Measurements from ENCODE around the gene ELP5. TPM values are rescaled to one million over a fixed set of nuclear protein-coding genes. Genes with fewer than 3 reads are reported as not detected.
A peak's percentile ranks its signal among the peaks of the same experiment; 100 is the strongest.

ELP5 gene
- total and polyA plus RNA-seq, 2 experiments from 2014 or later, result 30.6 to 49.6 TPM

GRCh38 chr17:7307686-7308624 lies 55.9 kb downstream of the ELP5 start:
- H3K27me3 ChIP-seq, result no peaks in the 10 kb centered on the region
- H2AFZ ChIP-seq, result no peak overlapping the region
- peak overlapping the region; percentile 98 for H3K4me2 ChIP-seq
- H3K79me2 ChIP-seq, result peaks cover 48% of the 10 kb centered on the region
- peak; percentile 82 for DNase-seq (ENCODE audit: low spot score)
- H3K36me3 ChIP-seq (replicated peaks; ENCODE audit: insufficient read depth, low read depth), result peaks cover 8% of the 10 kb centered on the region
- H4K20me1 ChIP-seq (ENCODE audit: insufficient read depth, poor library complexity, severe bottlenecking), result peaks cover 41% of the 10 kb centered on the region
- no peaks in the 10 kb centered on the region for H3K9me2 ChIP-seq (replicated peaks; ENCODE audit: insufficient read depth)
- peak overlapping the region; percentile 93 for H3K27ac ChIP-seq
- H3K4me3 ChIP-seq, result peak overlapping the region; percentile 24
- TF ChIP-seq EZH2phosphoT487 (IDR thresholded peaks at IDR 0.05; ENCODE audit: low read depth, severe bottlenecking, unreplicated experiment), result no peak
- no peak for TF ChIP-seq EZH2 (IDR thresholded peaks at IDR 0.05; ENCODE audit: borderline replicate concordance)
- no peak for TF ChIP-seq CTCF (IDR thresholded peaks at IDR 0.05; ENCODE audit: poor library complexity)
- WGBS (ENCODE audit: low lambda C conversion rate, missing lambda C conversion rate), result 2% methylated on average over 23 of the region's 104 CpGs
- H3K4me1 ChIP-seq (ENCODE audit: insufficient read depth), result peaks cover 13% of the 10 kb centered on the region
- H3K9me3 ChIP-seq (ENCODE audit: low read depth), result no peaks in the 10 kb centered on the region

GRCh38 chr17:7308625-7309433 lies 56.8 kb downstream of the ELP5 start:
- Histone ChIP-seq H3K27ac (peak overlapping the region; percentile 93), H3K9me3 (ENCODE audit: low read depth) (no peaks in the 10 kb centered on the region), H3K4me1 (ENCODE audit: insufficient read depth) (peaks cover 18% of the 10 kb centered on the region), H2AFZ (no peak overlapping the region), H3K9me2 (replicated peaks; ENCODE audit: insufficient read depth) (no peaks in the 10 kb centered on the region), H3K4me3 (peak overlapping the region; percentile 24), H3K4me2 (peak overlapping the region; percentile 98), H3K79me2 (peaks cover 57% of the 10 kb centered on the region), H4K20me1 (ENCODE audit: insufficient read depth, poor library complexity, severe bottlenecking) (peaks cover 43% of the 10 kb centered on the region), H3K36me3 (replicated peaks; ENCODE audit: insufficient read depth, low read depth) (peaks cover 8% of the 10 kb centered on the region), H3K27me3 (no peaks in the 10 kb centered on the region)
- TF ChIP-seq CTCF (IDR thresholded peaks at IDR 0.05; ENCODE audit: poor library complexity) (no peak), EZH2phosphoT487 (IDR thresholded peaks at IDR 0.05; ENCODE audit: low read depth, severe bottlenecking, unreplicated experiment) (no peak), EZH2 (IDR thresholded peaks at IDR 0.05; ENCODE audit: borderline replicate concordance) (no peak)
- WGBS (ENCODE audit: low lambda C conversion rate, missing lambda C conversion rate), result 4% methylated on average over 13 of the region's 14 CpGs
- peak; percentile 91 for DNase-seq (ENCODE audit: low spot score)

MicroRNAs within 50 kb of the gene (microRNA counts, 767-probe panel; counts per million panel counts)
- microRNA hsa-miR-324-3p, result not detected
- 6,865 counts per million, percentile 35 among the panel's probes with 10 or more counts for microRNA hsa-miR-324-5p

Small RNA genes lying within 50 kb of the gene (microRNA-seq; reads per million reads assigned to microRNA genes)
- 12,438 reads per million, percentile 95 among the genes with 10 or more reads in this experiment for gene MIR324

Small RNA genes lying within 50 kb of the gene (small RNA-seq; reads per million reads assigned to genes)
- gene MIR324, result 13.7 reads per million, percentile 95 among the genes with 10 or more reads in this experiment
- not detected for gene RF00019

Other genes starting within 250 kb of the ELP5 start
Only the 30 nearest of the 35 such genes appear.
- gene SLC16A13, start 216.2 kb upstream of the ELP5 start, total RNA-seq, result 6.2 TPM in 2 replicates
- gene SLC16A13, start 216.2 kb upstream of the ELP5 start, polyA plus RNA-seq, result 18.8 and 21.1 TPM in 2 replicates
- 0.93 TPM in 1 of 2 replicates, not detected in the other for gene SLC16A11, start 208.1 kb upstream of the ELP5 start, total RNA-seq
- gene SLC16A11, start 208.1 kb upstream of the ELP5 start, polyA plus RNA-seq, result 2.4 and 3.6 TPM in 2 replicates
- 0.24 and 0.37 TPM in 2 replicates for gene CLEC10A, start 172.0 kb upstream of the ELP5 start, total RNA-seq
- 0.17 and 0.21 TPM in 2 replicates for gene CLEC10A, start 172.0 kb upstream of the ELP5 start, polyA plus RNA-seq
- 53.5 and 65.5 TPM in 2 replicates for gene ASGR2, start 137.4 kb upstream of the ELP5 start, total RNA-seq
- 68.2 and 90.6 TPM in 2 replicates for gene ASGR2, start 137.4 kb upstream of the ELP5 start, polyA plus RNA-seq
- 59.6 and 74.0 TPM in 2 replicates for gene ASGR1, start 72.8 kb upstream of the ELP5 start, total RNA-seq
- gene ASGR1, start 72.8 kb upstream of the ELP5 start, polyA plus RNA-seq, result 113 and 140 TPM in 2 replicates
- 8.4 and 10.7 TPM in 2 replicates for gene DLG4, start 32.4 kb upstream of the ELP5 start, total RNA-seq
- 2.9 and 7.6 TPM in 2 replicates for gene DLG4, start 32.4 kb upstream of the ELP5 start, polyA plus RNA-seq
- gene ACADVL, start 32.3 kb upstream of the ELP5 start, total RNA-seq, result 298 and 469 TPM in 2 replicates
- gene ACADVL, start 32.3 kb upstream of the ELP5 start, polyA plus RNA-seq, result 1,250 and 1,676 TPM in 2 replicates
- 56.1 and 62.1 TPM in 2 replicates for gene DVL2, start 17.7 kb upstream of the ELP5 start, total RNA-seq
- 74.6 and 74.7 TPM in 2 replicates for gene DVL2, start 17.7 kb upstream of the ELP5 start, polyA plus RNA-seq
- 53.9 and 57.9 TPM in 2 replicates for gene PHF23, start 12.8 kb upstream of the ELP5 start, total RNA-seq
- 77.7 and 78.6 TPM in 2 replicates for gene PHF23, start 12.8 kb upstream of the ELP5 start, polyA plus RNA-seq
- 309 and 327 TPM in 2 replicates for gene GABARAP, start 9.8 kb upstream of the ELP5 start, total RNA-seq
- 992 and 1,031 TPM in 2 replicates for gene GABARAP, start 9.8 kb upstream of the ELP5 start, polyA plus RNA-seq
- 44.6 and 62.7 TPM in 2 replicates for gene CTDNEP1, start 481 bp upstream of the ELP5 start, total RNA-seq
- gene CTDNEP1, start 481 bp upstream of the ELP5 start, polyA plus RNA-seq, result 86.9 and 96.7 TPM in 2 replicates
- 169 and 197 TPM in 2 replicates for gene CLDN7, start 10.3 kb downstream of the ELP5 start, total RNA-seq
- 290 and 341 TPM in 2 replicates for gene CLDN7, start 10.3 kb downstream of the ELP5 start, polyA plus RNA-seq
- 0.88 and 1.6 TPM in 2 replicates for gene SLC2A4, start 29.5 kb downstream of the ELP5 start, total RNA-seq
- gene SLC2A4, start 29.5 kb downstream of the ELP5 start, polyA plus RNA-seq, result 0.42 and 0.89 TPM in 2 replicates
- gene YBX2, start 42.4 kb downstream of the ELP5 start, total RNA-seq, result 1.4 and 1.7 TPM in 2 replicates
- 1.3 and 3.0 TPM in 2 replicates for gene YBX2, start 42.4 kb downstream of the ELP5 start, polyA plus RNA-seq
- gene EIF5A, start 55.4 kb downstream of the ELP5 start, total RNA-seq, result 267 and 331 TPM in 2 replicates
- gene EIF5A, start 55.4 kb downstream of the ELP5 start, polyA plus RNA-seq, result 693 and 747 TPM in 2 replicates
- 34.5 and 50.3 TPM in 2 replicates for gene GPS2, start 63.1 kb downstream of the ELP5 start, total RNA-seq
- gene GPS2, start 63.1 kb downstream of the ELP5 start, polyA plus RNA-seq, result 103 and 111 TPM in 2 replicates
- 9.2 and 9.6 TPM in 2 replicates for gene NEURL4, start 77.1 kb downstream of the ELP5 start, total RNA-seq
- 9.5 and 13.9 TPM in 2 replicates for gene NEURL4, start 77.1 kb downstream of the ELP5 start, polyA plus RNA-seq
- gene ACAP1, start 84.3 kb downstream of the ELP5 start, total RNA-seq, result not detected in 2 replicates
- gene ACAP1, start 84.3 kb downstream of the ELP5 start, polyA plus RNA-seq, result 10.2 and 14.6 TPM in 2 replicates
- gene KCTD11, start 99.9 kb downstream of the ELP5 start, total RNA-seq, result 9.2 and 12.4 TPM in 2 replicates
- 14.1 and 19.6 TPM in 2 replicates for gene KCTD11, start 99.9 kb downstream of the ELP5 start, polyA plus RNA-seq
- not detected in 2 replicates for gene TMEM95, start 102.9 kb downstream of the ELP5 start, total RNA-seq
- not detected in 2 replicates for gene TMEM95, start 102.9 kb downstream of the ELP5 start, polyA plus RNA-seq
- gene TNK1, start 128.9 kb downstream of the ELP5 start, total RNA-seq, result 8.4 and 11.4 TPM in 2 replicates
- 8.9 and 10.2 TPM in 2 replicates for gene TNK1, start 128.9 kb downstream of the ELP5 start, polyA plus RNA-seq
- gene PLSCR3, start 142.3 kb downstream of the ELP5 start, total RNA-seq, result 11.8 and 17.6 TPM in 2 replicates
- gene PLSCR3, start 142.3 kb downstream of the ELP5 start, polyA plus RNA-seq, result 58.0 and 59.6 TPM in 2 replicates
- gene TMEM256, start 151.9 kb downstream of the ELP5 start, total RNA-seq, result 109 and 118 TPM in 2 replicates
- gene TMEM256, start 151.9 kb downstream of the ELP5 start, polyA plus RNA-seq, result 105 and 109 TPM in 2 replicates
- gene NLGN2, start 155.6 kb downstream of the ELP5 start, total RNA-seq, result 4.1 and 7.2 TPM in 2 replicates
- 4.3 and 6.6 TPM in 2 replicates for gene NLGN2, start 155.6 kb downstream of the ELP5 start, polyA plus RNA-seq
- not detected in 2 replicates for gene SPEM1, start 168.1 kb downstream of the ELP5 start, total RNA-seq
- 0.21 TPM in 1 of 2 replicates, not detected in the other for gene SPEM1, start 168.1 kb downstream of the ELP5 start, polyA plus RNA-seq
- not detected in 2 replicates for gene SPEM2, start 173.4 kb downstream of the ELP5 start, total RNA-seq
- not detected in 2 replicates for gene SPEM2, start 173.4 kb downstream of the ELP5 start, polyA plus RNA-seq
- gene SPEM3, start 176.6 kb downstream of the ELP5 start, total RNA-seq, result not detected in 2 replicates
- gene SPEM3, start 176.6 kb downstream of the ELP5 start, polyA plus RNA-seq, result not detected in 2 replicates
- gene TMEM102, start 183.2 kb downstream of the ELP5 start, total RNA-seq, result 12.3 and 12.5 TPM in 2 replicates
- gene TMEM102, start 183.2 kb downstream of the ELP5 start, polyA plus RNA-seq, result 13.7 and 13.9 TPM in 2 replicates
- gene FGF11, start 187.3 kb downstream of the ELP5 start, total RNA-seq, result 1.4 and 2.7 TPM in 2 replicates
- gene FGF11, start 187.3 kb downstream of the ELP5 start, polyA plus RNA-seq, result 3.6 and 3.8 TPM in 2 replicates
- 10.9 and 12.4 TPM in 2 replicates for gene CHRNB1, start 192.8 kb downstream of the ELP5 start, total RNA-seq
- gene CHRNB1, start 192.8 kb downstream of the ELP5 start, polyA plus RNA-seq, result 16.9 and 17.5 TPM in 2 replicates